PFSK-1 (cell line): Measurements from ENCODE around the gene MYO7A.

ENCODE experiments used
- FOXP2 ChIP-seq: optimal IDR thresholded peaks from 2 replicates; pipeline ENCODE3; 2011; ENCODE audit warnings: borderline replicate concordance, control low read depth, inconsistent platforms; ENCODE audit not compliant: insufficient read depth; ENCODE audit errors: extremely low read length, extremely low read depth
- POLR2AphosphoS5 ChIP-seq: IDR thresholded peaks from 2 replicates; pipeline ENCODE4 v1.6.1; 2012; ENCODE audit warnings: low read depth, mild to moderate bottlenecking, control low read depth, low read length, moderate library complexity
- SIN3A ChIP-seq: IDR thresholded peaks from 2 replicates; pipeline ENCODE4 v1.6.1; 2012; ENCODE audit warnings: mild to moderate bottlenecking, low read length, moderate library complexity, borderline replicate concordance; ENCODE audit not compliant: insufficient read depth
- TAF1 ChIP-seq: IDR thresholded peaks from 2 replicates; pipeline ENCODE4 v1.6.1; 2012; ENCODE audit warnings: low read length, control low read depth, borderline replicate concordance; ENCODE audit not compliant: insufficient read depth
- TF ChIP-seq, protein P1 (sequence below), 2 experiments: IDR thresholded peaks; 2 replicates each; pipeline versions ENCODE4 v1.6.1 to v1.8.0; 2011 to 2012; ENCODE audit warnings: low read depth in 2 of 2, low read length in 2 of 2, control low read depth in 1 of 2, inconsistent platforms in 1 of 2, mild to moderate bottlenecking in 1 of 2, moderate library complexity in 1 of 2; ENCODE audit not compliant: insufficient read depth in 1 of 2

Gene MYO7A

DNA sequence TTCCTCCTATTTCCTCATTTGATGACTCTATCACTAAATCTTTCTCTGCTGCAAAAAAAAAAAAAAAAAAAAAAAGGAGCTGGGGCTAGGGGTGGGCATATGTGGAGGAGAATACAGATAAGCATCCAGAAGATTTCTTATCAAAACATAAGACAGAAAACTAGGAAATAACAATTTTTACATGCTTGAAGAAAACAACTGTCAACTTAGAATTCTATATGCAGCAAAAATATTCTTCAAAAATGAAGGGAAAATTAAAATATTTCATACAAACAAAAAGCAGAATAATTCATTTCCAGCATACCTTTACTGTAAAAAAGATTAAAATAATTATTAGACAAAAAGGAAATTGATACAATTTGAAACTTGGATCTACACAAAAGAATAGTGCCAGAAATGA lies 134.8 kb downstream of the MYO7A start:
- TF ChIP-seq, protein P1, sequence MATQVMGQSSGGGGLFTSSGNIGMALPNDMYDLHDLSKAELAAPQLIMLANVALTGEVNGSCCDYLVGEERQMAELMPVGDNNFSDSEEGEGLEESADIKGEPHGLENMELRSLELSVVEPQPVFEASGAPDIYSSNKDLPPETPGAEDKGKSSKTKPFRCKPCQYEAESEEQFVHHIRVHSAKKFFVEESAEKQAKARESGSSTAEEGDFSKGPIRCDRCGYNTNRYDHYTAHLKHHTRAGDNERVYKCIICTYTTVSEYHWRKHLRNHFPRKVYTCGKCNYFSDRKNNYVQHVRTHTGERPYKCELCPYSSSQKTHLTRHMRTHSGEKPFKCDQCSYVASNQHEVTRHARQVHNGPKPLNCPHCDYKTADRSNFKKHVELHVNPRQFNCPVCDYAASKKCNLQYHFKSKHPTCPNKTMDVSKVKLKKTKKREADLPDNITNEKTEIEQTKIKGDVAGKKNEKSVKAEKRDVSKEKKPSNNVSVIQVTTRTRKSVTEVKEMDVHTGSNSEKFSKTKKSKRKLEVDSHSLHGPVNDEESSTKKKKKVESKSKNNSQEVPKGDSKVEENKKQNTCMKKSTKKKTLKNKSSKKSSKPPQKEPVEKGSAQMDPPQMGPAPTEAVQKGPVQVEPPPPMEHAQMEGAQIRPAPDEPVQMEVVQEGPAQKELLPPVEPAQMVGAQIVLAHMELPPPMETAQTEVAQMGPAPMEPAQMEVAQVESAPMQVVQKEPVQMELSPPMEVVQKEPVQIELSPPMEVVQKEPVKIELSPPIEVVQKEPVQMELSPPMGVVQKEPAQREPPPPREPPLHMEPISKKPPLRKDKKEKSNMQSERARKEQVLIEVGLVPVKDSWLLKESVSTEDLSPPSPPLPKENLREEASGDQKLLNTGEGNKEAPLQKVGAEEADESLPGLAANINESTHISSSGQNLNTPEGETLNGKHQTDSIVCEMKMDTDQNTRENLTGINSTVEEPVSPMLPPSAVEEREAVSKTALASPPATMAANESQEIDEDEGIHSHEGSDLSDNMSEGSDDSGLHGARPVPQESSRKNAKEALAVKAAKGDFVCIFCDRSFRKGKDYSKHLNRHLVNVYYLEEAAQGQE (IDR thresholded peaks at IDR 0.05; ENCODE audit: insufficient read depth in 1 of 2, low read depth in 2 of 2, low read length in 2 of 2) = no peak
- TF ChIP-seq SIN3A (no peak), POLR2AphosphoS5 (no peak), FOXP2 (no peak), TAF1 (no peak)
